ENCODE measurements around the gene ZNF608.

ZNF608 gene

DNA sequence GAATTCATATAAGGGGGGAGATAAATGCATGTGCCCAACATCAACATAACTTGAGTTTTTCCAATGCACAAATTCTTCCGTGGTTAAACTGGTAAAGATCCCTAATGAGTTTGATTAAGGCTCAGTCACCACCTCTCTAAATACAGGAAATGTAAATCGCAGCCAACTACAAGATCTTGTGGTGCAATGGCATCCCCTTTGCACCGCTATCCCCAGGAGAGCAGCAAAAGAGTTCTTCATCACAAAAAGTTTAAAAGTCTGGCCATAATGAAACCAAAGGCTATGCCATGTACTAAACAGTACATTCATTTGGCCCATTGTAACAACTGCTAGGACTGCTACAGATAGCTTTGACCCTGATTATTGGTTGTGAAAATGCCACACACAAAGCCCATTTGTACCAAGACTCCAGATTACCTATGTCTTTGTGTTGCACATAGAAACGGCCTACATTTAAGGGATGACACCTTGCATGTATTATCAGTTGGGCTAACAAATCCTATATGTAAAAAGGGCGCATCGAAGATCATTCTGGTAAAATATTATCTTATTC lies 44.5 kb downstream of the ZNF608 start:
- DNase-seq (ENCODE audit: low read depth), result no peak
- TF ChIP-seq, protein P1, sequence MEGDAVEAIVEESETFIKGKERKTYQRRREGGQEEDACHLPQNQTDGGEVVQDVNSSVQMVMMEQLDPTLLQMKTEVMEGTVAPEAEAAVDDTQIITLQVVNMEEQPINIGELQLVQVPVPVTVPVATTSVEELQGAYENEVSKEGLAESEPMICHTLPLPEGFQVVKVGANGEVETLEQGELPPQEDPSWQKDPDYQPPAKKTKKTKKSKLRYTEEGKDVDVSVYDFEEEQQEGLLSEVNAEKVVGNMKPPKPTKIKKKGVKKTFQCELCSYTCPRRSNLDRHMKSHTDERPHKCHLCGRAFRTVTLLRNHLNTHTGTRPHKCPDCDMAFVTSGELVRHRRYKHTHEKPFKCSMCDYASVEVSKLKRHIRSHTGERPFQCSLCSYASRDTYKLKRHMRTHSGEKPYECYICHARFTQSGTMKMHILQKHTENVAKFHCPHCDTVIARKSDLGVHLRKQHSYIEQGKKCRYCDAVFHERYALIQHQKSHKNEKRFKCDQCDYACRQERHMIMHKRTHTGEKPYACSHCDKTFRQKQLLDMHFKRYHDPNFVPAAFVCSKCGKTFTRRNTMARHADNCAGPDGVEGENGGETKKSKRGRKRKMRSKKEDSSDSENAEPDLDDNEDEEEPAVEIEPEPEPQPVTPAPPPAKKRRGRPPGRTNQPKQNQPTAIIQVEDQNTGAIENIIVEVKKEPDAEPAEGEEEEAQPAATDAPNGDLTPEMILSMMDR (conservative IDR thresholded peaks at IDR 0.05; ENCODE audit: control insufficient read depth, insufficient read depth, low read depth, low read length), result no peak
- no peak overlapping the region for H3K4me3 ChIP-seq (ENCODE audit: control insufficient read depth, low read depth, low read length)

DNA sequence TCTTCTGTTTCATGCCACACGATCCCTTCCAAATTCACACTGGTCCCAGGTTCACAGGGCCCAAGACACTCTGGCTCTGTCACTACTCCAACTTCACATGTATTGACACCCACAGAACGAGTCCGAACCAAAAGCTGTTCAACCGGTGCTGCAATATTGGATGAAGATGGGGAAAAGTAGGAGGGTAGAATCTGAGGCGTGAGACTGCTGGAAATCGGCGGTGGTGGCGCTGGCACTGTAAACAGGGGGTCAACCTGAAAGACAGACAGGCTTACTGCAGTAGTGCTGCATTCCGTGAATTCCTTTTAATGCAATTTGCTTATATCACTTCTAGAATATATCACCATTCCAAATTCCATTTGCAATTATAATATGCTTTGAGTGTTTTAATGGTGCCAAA lies 45.4 kb downstream of the ZNF608 start:
- DNase-seq (ENCODE audit: low read depth), result no peak
- TF ChIP-seq, protein P1 (conservative IDR thresholded peaks at IDR 0.05; ENCODE audit: control insufficient read depth, insufficient read depth, low read depth, low read length), result no peak
- no peak overlapping the region for H3K4me3 ChIP-seq (ENCODE audit: control insufficient read depth, low read depth, low read length)

DNA sequence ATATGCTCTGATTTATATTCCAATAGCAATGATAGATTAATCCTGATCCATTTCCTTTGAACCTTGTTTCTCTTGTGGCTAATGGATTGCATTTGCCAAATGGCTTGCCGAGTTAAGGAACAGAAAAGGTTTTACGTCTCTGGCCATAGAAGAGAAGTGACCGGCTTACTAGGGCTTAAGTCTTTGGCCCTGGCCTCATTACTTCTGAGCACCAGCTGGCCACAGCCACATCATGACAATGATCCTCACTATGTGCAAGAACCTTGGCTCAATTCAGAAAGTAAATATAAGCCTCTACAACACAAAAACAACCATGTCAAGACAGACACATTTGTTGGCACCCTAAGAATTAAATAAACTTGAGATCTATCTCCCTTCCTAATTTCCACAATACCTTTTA lies 46.1 kb downstream of the ZNF608 start:
- DNase-seq (ENCODE audit: low read depth), result no peak
- H3K4me3 ChIP-seq (ENCODE audit: control insufficient read depth, low read depth, low read length), result no peak overlapping the region
- TF ChIP-seq, protein P1 (conservative IDR thresholded peaks at IDR 0.05; ENCODE audit: control insufficient read depth, insufficient read depth, low read depth, low read length), result no peak

DNA sequence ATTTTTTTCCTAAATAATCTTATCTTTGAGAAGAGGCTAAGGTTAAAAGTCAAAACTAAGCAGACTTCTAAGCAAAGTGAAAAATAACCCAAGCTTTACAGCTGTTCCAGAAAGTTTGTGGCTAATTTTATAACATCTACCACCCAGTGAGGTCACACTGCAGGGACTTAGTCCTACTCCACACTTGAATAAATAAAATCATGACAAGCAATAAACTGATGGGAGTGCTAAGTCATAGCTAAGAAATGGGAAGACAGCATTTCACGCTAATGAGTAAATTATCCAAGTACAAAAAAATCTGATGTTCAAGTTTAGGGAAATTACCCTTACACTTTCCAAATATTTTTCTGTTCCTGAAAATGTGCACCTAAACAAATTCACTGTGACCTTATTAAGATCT lies 47.7 kb downstream of the ZNF608 start:
- H3K4me3 ChIP-seq (ENCODE audit: control insufficient read depth, low read depth, low read length), result no peak overlapping the region
- TF ChIP-seq, protein P1 (conservative IDR thresholded peaks at IDR 0.05; ENCODE audit: control insufficient read depth, insufficient read depth, low read depth, low read length), result no peak
- DNase-seq (ENCODE audit: low read depth), result peak; percentile 23

DNA sequence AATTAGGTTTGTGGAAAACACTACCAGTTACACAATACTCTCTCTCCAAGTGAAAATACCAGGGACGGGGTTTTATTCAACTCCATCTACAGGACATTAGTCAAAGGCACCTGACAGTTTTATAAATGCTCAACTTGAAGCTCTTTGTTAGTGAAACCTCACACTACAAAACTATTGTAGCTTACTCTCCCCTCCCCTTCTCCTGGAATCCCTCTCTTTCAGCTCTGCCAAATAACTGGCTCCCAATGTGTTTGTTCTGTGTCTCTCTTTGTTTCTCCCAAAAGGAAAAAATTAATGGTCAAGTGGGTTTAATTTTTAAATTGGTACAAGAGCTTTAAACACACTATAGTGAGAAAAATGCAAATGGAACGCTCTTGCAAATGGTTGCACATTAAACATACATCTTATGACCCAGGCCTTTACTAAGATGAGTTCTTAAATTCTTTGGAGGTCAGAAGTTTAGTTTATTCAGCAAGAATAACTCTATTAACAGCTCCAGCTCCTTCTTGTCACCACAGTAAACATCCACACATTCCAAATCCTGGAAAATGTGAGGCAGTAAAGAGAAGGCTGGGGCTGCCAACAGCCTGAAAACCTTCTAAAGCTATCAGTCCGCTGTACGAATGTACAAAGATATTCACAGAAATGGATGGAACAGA lies 48.4 kb downstream of the ZNF608 start:
- no peak for DNase-seq (ENCODE audit: low read depth)
- TF ChIP-seq, protein P1 (conservative IDR thresholded peaks at IDR 0.05; ENCODE audit: control insufficient read depth, insufficient read depth, low read depth, low read length), result no peak
- no peak overlapping the region for H3K4me3 ChIP-seq (ENCODE audit: control insufficient read depth, low read depth, low read length)

DNA sequence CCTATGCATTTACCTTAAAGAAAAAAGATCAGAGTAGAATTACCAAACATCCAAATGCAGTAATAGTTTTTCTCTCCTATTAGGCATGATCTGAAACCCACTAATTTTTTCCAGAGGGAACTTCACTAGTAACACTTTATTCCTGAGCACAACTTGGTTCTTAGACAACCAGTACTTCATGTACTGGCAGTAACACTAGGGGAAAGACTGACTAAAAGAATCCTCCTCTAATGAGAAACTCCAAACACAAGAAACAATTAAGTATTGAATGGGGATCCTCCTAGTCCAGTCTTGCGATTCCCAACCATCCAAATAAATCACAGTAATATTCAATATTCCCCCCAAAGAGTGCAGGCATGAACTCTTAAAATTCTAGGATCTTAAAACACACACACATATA lies 48.9 kb downstream of the ZNF608 start:
- TF ChIP-seq, protein P1 (conservative IDR thresholded peaks at IDR 0.05; ENCODE audit: control insufficient read depth, insufficient read depth, low read depth, low read length), result no peak
- no peak overlapping the region for H3K4me3 ChIP-seq (ENCODE audit: control insufficient read depth, low read depth, low read length)
- DNase-seq (ENCODE audit: low read depth), result no peak

Data from fibroblast of mammary gland (primary cell).